ENCODE results near the gene GRID1. TPM values are rescaled to one million over a fixed set of nuclear protein-coding genes. Genes with fewer than 3 reads are reported as not detected.

GRID1 gene
- total RNA-seq, 4 donors from 2014 or later: 0.03 to 2.7 (median 0.49) TPM

DNA sequence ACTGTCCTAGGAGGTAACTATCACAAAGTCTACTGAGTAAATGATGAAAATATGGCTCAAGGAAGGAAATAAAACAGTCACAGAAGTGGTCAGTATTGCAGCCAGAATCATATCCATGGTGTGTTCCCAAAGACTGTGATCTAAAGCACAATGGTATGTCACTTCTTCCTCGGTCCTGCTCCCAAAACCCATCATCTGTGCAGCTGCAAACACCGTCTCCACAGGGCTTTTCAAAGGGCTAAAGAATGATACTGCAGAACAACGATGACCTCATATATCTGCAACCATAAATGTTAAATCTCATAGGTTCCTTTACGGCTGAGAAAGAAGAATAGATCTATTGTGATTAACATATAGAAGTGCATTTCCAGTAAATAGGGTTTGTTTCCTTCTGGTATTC, 465.0 kb downstream of the GRID1 start:
- intact Hi-C loops (cut with DNase I): no loop called here

DNA sequence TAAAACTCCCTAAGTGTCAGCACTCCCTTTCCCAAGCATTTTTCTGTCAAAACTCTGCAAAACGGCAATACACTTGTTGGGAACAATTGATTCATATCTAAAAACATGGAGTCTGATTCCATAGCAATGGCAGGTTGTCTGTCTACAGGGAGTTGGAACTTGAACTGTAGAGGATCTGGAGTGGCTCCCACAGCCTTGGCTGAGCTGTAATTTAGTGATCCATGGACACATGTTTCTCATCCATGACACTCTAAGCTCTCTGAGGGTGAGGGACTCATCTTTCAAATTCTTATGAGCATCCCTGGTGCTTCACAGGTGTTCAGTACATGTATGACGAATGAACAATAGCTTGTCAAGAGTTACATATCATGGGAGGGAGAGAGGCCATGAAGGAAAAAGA, 466.1 kb downstream of the GRID1 start:
- H3K27me3 ChIP-seq: no peaks in the 10 kb centered on the region
- WGBS, 2 donors: 62 to 86% methylated on average over 2 of the region's 2 CpGs

More for the DNA sequence above, 465.0 kb downstream of the GRID1 start:
- no peaks in the 10 kb centered on the region for H3K9me3 ChIP-seq
- H3K4me1 ChIP-seq: no peaks in the 10 kb centered on the region
- no peaks in the 10 kb centered on the region for H3K36me3 ChIP-seq
- DNase-seq: no peak
- H3K4me3 ChIP-seq: no peak overlapping the region
- TF ChIP-seq, protein P1, sequence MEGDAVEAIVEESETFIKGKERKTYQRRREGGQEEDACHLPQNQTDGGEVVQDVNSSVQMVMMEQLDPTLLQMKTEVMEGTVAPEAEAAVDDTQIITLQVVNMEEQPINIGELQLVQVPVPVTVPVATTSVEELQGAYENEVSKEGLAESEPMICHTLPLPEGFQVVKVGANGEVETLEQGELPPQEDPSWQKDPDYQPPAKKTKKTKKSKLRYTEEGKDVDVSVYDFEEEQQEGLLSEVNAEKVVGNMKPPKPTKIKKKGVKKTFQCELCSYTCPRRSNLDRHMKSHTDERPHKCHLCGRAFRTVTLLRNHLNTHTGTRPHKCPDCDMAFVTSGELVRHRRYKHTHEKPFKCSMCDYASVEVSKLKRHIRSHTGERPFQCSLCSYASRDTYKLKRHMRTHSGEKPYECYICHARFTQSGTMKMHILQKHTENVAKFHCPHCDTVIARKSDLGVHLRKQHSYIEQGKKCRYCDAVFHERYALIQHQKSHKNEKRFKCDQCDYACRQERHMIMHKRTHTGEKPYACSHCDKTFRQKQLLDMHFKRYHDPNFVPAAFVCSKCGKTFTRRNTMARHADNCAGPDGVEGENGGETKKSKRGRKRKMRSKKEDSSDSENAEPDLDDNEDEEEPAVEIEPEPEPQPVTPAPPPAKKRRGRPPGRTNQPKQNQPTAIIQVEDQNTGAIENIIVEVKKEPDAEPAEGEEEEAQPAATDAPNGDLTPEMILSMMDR (IDR thresholded peaks at IDR 0.05): no peak
- no peak for TF ChIP-seq POLR2A (IDR thresholded peaks at IDR 0.05)
- WGBS, 2 donors: 69 to 83% methylated on average over 4 of the region's 4 CpGs
- no peaks in the 10 kb centered on the region for H3K27me3 ChIP-seq
- H3K27ac ChIP-seq: no peak overlapping the region

DNA sequence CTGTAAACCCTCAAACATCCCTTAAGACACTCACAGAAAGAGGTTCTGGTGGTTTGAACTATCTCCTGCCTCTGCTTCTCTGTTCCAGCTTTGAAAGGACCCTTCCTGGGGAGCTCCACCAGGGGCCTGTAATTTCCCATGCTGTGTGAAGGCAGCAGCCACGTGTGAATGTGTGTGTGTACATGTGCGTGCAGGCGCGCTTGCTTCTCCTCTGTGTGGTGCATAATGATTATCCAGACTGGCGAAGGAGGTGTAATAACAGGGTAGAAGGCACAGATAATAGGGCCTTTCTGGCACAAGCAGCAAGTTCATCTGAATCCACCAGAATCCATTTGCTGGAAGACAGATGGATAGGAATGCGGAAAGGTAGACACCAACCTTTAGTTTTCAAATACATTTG, 466.5 kb downstream of the GRID1 start:
- no peaks in the 10 kb centered on the region for H3K4me1 ChIP-seq
- TF ChIP-seq, protein P1 (IDR thresholded peaks at IDR 0.05): no peak
- TF ChIP-seq POLR2A (IDR thresholded peaks at IDR 0.05): no peak
- H3K27ac ChIP-seq: no peak overlapping the region
- H3K4me3 ChIP-seq: no peak overlapping the region
- no peaks in the 10 kb centered on the region for H3K9me3 ChIP-seq
- no peaks in the 10 kb centered on the region for H3K27me3 ChIP-seq
- H3K36me3 ChIP-seq: no peaks in the 10 kb centered on the region
- WGBS, 2 donors: 86 to 90% methylated on average over 6 of the region's 6 CpGs
- intact Hi-C loops (cut with DNase I): no loop called here
- DNase-seq: no peak

More for the DNA sequence above, 466.1 kb downstream of the GRID1 start:
- no peak for DNase-seq
- H3K36me3 ChIP-seq: no peaks in the 10 kb centered on the region
- no peak for TF ChIP-seq POLR2A (IDR thresholded peaks at IDR 0.05)
- no peaks in the 10 kb centered on the region for H3K4me1 ChIP-seq
- H3K9me3 ChIP-seq: no peaks in the 10 kb centered on the region
- H3K27ac ChIP-seq: no peak overlapping the region
- intact Hi-C loops (cut with DNase I): no loop called here
- no peak overlapping the region for H3K4me3 ChIP-seq

DNA sequence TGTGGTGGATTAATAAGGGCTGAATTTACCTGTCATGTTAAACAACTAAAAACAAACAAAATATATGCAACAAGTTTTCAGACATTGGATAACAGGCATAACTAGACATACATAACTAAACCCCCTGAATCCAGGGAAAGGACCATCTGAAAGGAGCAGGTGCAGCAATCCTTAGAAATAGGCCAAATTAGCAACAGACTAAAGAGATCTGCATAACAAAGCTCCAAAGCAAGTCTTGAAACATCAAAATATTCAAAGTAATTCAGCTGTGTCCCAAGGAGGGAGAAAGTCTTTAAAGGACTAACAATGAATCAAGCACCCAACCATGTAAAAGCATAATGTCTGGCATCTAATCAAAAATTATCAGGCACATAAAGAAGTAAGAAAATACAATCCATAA, 475.1 kb downstream of the GRID1 start:
- Histone ChIP-seq H3K27me3 (no peaks in the 10 kb centered on the region), H3K27ac (no peak overlapping the region), H3K4me1 (no peaks in the 10 kb centered on the region), H3K9me3 (no peaks in the 10 kb centered on the region), H3K4me3 (no peak overlapping the region), H3K36me3 (no peaks in the 10 kb centered on the region)
- intact Hi-C loops (cut with DNase I): no loop called here
- DNase-seq: no peak
- no peak for TF ChIP-seq POLR2A (IDR thresholded peaks at IDR 0.05)
- TF ChIP-seq, protein P1 (IDR thresholded peaks at IDR 0.05): no peak

DNA sequence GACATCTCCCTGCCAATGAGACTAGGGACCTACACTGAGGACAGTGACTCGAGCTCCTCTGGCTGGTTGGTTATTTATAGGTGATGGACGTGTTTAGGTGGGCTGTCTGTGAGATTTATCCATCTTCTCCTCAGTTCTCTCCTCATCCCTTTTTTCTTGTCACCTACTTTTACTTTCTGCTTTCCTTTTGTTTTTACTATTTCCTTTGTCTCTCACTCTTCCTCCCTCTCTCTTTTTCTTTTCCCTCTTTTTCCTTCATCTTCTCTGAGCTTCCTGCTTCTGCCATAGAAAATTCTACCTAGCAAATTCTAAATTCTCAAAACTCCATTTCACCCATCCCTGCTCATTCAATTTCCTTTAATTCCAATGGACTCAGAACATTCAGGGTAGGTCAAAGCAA, 478.0 kb downstream of the GRID1 start:
- Histone ChIP-seq H3K27me3 (no peaks in the 10 kb centered on the region), H3K4me3 (no peak overlapping the region), H3K4me1 (no peaks in the 10 kb centered on the region), H3K9me3 (no peaks in the 10 kb centered on the region), H3K27ac (no peak overlapping the region), H3K36me3 (no peaks in the 10 kb centered on the region)
- WGBS, 2 donors: 39 to 60% methylated on average over 2 of the region's 2 CpGs
- no peak for TF ChIP-seq POLR2A (IDR thresholded peaks at IDR 0.05)
- TF ChIP-seq, protein P1 (IDR thresholded peaks at IDR 0.05): no peak
- DNase-seq: no peak
- intact Hi-C loops (cut with DNase I): no loop called here

DNA sequence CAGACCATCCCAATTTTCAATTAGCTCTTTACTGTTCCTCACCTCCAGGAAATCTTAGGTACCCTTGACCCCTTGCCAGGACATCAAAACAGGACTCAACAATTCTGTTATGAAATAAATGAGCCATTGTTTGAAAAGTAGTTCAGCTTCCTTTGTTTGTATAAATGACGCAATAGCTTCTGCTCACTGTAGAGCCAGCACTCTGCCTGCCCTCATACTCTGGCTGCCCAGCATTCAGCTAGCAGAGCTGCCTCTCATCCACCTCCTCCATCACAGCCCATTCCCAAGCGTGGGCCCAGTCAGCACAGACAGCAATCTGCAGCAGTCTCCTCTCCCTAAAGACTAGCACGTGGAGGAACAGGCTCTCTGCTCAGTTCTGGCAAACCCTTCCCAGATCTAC, 478.6 kb downstream of the GRID1 start:
- intact Hi-C loops (cut with DNase I): no loop called here
- WGBS, 2 donors: 27 to 29% methylated on average over 3 of the region's 3 CpGs
- Histone ChIP-seq H3K27me3 (no peaks in the 10 kb centered on the region), H3K27ac (no peak overlapping the region), H3K4me1 (no peaks in the 10 kb centered on the region), H3K9me3 (no peaks in the 10 kb centered on the region), H3K4me3 (no peak overlapping the region), H3K36me3 (no peaks in the 10 kb centered on the region)
- no peak for TF ChIP-seq POLR2A (IDR thresholded peaks at IDR 0.05)
- TF ChIP-seq, protein P1 (IDR thresholded peaks at IDR 0.05): no peak
- DNase-seq: no peak

Measured in esophagus squamous epithelium (tissue), 5 donors.